Left hindlimb (tissue), 1 donor: ENCODE measurements around the gene ZP1.

Source experiments
- DNase-seq: peaks from one replicate; pipeline ENCODE4 v3.0.0-alpha.2; 2018

The ZP1 gene

GRCh38 chr11:60859616-60860250 is 7.6 kb upstream of the ZP1 start:
- no peak for DNase-seq

- DNase-seq, result no peak
Measured at GRCh38 chr11:60860943-60861342, 6.4 kb upstream of the ZP1 start.

GRCh38 chr11:60862171-60862570 is 5.2 kb upstream of the ZP1 start:
- no peak for DNase-seq

- no peak for DNase-seq
Measured at GRCh38 chr11:60863550-60864521, 3.5 kb upstream of the ZP1 start.

GRCh38 chr11:60864856-60865513 is 2.4 kb upstream of the ZP1 start:
- no peak for DNase-seq

- no peak for DNase-seq
Measured at GRCh38 chr11:60867871-60868681, 734 bp downstream of the ZP1 start.

GRCh38 chr11:60868682-60869450 is 1.5 kb downstream of the ZP1 start:
- DNase-seq, result no peak

GRCh38 chr11:60869451-60869825 is 2.1 kb downstream of the ZP1 start:
- no peak for DNase-seq

- no peak for DNase-seq
Measured at GRCh38 chr11:60870276-60870675, 2.9 kb downstream of the ZP1 start.

GRCh38 chr11:60870733-60871377 is 3.5 kb downstream of the ZP1 start:
- DNase-seq, result no peak

GRCh38 chr11:60871378-60872061 is 4.2 kb downstream of the ZP1 start:
- no peak for DNase-seq

- no peak for DNase-seq
Measured at GRCh38 chr11:60872124-60872960, 5.0 kb downstream of the ZP1 start.

- no peak for DNase-seq
Measured at GRCh38 chr11:60872961-60873524, 5.7 kb downstream of the ZP1 start.

- DNase-seq, result no peak
Measured at GRCh38 chr11:60873533-60873932, 6.2 kb downstream of the ZP1 start.

- DNase-seq, result no peak
Measured at GRCh38 chr11:60874421-60875365, 7.4 kb downstream of the ZP1 start.

- no peak for DNase-seq
Measured at GRCh38 chr11:60875366-60876167, 8.2 kb downstream of the ZP1 start.

GRCh38 chr11:60876168-60876485 is 8.8 kb downstream of the ZP1 start:
- no peak for DNase-seq
